ENCODE measurements around the gene OXCT1.

DNA sequence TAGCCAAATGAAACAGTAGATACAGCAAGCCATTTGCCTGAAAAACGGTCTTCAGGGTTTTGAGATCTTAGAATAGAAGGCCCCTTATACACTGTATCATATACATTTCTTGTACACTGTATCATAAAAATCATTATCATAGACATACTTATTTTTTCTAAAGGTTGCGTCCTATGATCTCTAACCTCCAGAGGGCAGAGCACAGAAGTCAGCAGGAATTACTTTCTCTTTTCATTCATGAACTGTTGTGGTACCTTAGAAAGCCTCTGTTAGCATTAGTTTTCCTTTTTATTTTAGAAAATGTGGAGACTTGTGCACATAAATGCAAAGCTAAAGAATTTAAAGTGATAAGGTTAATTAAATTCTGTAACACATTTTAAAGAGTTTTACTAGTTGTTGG, 115.4 kb downstream of the OXCT1 start:
- no peak for TF ChIP-seq TAF1 (IDR thresholded peaks at IDR 0.05; ENCODE audit: borderline replicate concordance, insufficient read depth, low read length)
- TF ChIP-seq, protein P1, sequence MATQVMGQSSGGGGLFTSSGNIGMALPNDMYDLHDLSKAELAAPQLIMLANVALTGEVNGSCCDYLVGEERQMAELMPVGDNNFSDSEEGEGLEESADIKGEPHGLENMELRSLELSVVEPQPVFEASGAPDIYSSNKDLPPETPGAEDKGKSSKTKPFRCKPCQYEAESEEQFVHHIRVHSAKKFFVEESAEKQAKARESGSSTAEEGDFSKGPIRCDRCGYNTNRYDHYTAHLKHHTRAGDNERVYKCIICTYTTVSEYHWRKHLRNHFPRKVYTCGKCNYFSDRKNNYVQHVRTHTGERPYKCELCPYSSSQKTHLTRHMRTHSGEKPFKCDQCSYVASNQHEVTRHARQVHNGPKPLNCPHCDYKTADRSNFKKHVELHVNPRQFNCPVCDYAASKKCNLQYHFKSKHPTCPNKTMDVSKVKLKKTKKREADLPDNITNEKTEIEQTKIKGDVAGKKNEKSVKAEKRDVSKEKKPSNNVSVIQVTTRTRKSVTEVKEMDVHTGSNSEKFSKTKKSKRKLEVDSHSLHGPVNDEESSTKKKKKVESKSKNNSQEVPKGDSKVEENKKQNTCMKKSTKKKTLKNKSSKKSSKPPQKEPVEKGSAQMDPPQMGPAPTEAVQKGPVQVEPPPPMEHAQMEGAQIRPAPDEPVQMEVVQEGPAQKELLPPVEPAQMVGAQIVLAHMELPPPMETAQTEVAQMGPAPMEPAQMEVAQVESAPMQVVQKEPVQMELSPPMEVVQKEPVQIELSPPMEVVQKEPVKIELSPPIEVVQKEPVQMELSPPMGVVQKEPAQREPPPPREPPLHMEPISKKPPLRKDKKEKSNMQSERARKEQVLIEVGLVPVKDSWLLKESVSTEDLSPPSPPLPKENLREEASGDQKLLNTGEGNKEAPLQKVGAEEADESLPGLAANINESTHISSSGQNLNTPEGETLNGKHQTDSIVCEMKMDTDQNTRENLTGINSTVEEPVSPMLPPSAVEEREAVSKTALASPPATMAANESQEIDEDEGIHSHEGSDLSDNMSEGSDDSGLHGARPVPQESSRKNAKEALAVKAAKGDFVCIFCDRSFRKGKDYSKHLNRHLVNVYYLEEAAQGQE (IDR thresholded peaks at IDR 0.05; ENCODE audit: insufficient read depth in 1 of 2, low read depth in 2 of 2, low read length in 2 of 2), result no peak

Data from PFSK-1 (cell line).